ENCODE measurements around the gene IGBP1.
A peak's percentile ranks its signal among the peaks of the same experiment; 100 is the strongest.
"Not testable (repeated sequence)": the region's sequence is repeated elsewhere in the genome, so short reads cannot be mapped to it uniquely, and the experiment has no call there.

The IGBP1 gene

DNA sequence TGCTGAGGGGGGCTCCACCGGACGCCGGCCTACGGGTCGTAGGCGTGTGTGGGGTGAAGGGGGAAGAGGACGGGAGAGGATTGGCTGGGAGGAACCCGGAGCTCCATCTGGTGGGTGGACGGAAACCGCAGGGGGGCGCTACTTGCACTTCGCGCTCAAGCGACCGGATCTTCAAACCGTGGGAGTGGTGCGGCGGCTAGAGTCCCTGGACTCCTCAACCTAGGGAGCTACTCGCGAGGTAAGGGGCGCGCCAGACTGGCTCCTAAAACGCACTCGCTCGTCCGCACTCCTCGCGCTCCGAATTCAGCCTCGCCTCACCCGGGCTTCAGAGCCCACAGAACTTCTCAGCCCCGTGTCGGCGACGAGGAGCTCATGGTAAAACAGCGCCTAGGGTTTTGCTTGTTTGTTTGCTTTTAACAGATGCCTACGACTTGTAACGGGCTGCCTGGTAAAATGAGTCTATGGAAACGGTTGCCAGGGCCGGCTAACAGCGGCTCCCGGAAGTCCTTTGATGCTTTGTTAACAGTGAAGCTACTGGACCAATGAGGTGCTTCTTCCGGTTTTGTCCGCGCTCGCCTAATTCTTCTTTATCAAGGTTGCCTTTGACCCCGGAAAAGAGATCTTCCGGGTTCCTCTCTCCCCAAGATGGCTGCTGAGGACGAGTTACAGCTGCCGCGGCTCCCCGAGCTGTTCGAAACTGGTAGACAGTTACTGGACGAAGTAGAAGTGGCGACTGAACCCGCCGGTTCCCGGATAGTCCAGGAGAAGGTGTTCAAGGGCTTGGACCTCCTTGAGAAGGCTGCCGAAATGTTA is at the start of gene IGBP1:
Gene IGBP1 (plus strand): TSS at position 145 of the 813 bp plus-strand sequence. CDS start 501 bp downstream, at position 646.
- DNase-seq = peak; percentile 86 to 88

- no peak for DNase-seq
Measured at GRCh38 chrX:70084592-70085240, 48.5 kb upstream of the IGBP1 start.

- no peak for DNase-seq
Measured at GRCh38 chrX:70087857-70088630, 45.2 kb upstream of the IGBP1 start.

DNA sequence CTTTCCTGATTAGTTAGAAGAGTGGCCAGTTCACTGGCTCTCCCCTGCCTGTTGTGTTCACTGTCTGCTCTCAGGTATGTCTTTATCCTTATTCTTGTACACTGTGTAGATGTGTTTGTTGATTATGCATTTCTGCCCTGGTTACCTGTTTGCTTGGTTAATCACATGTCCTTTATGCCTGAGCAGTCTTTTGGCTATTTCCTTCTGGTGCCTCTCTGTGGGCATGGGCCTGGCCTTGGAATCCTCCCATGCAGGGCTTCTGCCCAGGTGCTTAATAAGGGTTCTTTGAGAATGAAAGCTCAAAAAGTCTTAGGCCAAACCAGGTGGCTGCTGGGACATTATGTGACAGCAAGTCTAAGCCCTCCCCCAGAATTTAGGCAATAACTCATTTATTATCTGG is 44.5 kb upstream of the IGBP1 start:
- no peak for DNase-seq

DNA sequence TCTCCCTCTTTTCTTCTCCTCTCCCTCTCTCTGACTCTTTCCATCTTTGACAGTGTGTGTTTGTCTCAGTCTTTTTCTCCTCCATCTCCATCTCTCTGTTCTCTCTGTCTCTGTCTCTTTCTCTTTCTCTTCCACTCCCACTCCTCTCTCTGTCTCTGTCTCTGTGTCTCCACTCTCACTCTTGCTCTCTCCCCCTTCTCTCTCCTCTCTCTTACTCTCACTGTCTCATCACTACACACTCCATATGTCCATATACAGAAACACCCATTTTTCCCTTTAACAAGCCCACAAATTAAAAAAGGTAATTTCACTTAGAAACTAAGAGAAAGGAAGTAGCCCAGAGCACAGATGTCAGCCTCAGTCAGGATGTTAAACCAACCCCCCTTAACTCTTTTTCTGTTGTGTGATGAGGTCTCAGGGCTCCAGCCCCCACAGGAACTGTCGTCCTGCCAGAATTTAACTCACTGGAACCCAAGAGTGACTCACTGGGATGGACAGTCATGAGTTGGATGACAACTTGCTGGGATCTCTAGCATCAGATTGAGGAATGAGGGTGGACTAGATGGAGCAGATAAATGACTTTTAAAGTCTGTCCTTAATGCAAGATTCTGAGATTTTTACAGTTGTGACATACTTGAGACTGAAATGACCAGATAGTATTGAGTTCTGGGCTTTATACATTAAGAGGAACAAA is 43.5 kb upstream of the IGBP1 start:
- DNase-seq = no peak

DNA sequence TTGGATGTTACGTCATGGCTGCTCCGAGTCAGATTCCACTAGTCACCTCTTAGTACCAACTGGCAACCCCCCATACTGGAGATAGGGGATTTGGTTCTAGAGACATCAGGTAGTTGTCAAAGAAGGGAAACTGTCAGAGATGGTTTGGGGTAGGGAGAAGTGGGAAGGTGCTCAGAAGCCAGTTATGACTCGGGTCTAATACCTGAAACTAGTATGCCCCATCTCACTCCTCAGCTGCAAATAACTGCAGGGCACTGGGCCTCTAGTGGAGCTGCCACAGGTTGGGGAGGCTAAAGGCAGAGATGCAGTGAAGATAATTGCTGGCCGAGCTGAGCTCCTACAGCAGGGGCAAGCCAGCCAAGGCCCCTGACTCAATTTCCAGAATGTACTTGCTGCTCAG is 41.0 kb upstream of the IGBP1 start:
- no peak for DNase-seq

DNA sequence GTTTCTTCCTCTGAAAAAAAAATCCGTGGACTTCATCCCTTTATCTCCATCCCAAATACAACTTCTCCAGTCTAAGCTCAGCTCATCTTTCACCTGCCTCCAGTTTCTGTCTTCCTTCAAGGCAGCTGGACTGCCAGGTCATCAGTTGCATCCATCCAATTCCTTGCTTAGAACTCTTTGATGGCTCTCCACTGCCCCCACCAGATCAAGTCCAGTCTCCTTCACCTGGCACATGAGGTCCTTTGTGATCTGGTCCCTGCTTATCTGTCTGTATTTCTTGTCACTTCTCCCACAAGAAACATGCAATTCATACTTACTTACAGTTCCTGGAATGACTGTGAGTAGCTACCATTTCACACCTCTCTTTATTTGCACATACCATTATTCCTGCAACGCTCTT is 37.2 kb upstream of the IGBP1 start:
- no peak for DNase-seq

DNA sequence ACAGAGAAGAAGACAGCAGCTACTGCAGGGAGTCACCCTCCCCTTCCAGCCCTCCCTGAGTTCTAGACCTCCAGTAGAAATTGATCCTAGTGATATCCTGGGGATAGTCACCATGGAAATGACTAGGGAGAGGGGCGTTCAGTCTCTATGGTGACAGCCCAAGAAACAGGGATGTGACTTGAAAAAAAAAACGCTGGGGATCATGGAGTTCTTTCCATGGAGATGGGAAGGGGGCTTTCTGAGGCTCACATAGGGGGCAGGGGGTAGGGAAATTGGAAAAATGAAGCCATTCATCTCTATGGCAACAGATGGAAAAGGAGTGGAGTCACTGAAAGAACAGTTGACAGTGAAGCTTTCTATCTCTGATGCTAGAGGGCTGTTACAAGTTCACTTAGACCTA is 28.0 kb upstream of the IGBP1 start:
- no peak for DNase-seq

GRCh38 chrX:70111436-70112026 is 21.7 kb upstream of the IGBP1 start:
- DNase-seq = not testable (repeated sequence)

GRCh38 chrX:70117738-70118137 is 15.5 kb upstream of the IGBP1 start:
- DNase-seq = no peak

- not testable (repeated sequence) for DNase-seq
Measured at GRCh38 chrX:70123014-70123413, 10.2 kb upstream of the IGBP1 start.

DNA sequence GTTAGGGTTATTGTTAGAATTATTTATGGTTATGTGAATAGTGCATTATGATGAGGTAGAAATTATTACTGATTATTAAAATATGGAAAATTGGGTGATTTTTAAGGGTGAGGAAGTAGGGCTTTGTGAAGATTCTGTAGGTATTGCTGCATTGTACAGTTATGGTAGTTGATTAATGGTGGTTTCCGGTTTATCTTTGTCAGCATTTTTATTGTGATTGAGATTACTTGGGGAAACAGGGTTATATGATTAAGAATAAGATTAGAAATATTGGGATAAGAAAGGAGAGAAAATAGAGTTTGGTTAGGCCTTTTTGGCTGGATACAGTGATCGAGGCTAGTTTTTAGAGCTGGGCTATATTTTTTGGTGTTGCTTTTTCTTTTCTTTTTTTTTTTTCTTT is 8.6 kb upstream of the IGBP1 start:
- DNase-seq = no peak

DNA sequence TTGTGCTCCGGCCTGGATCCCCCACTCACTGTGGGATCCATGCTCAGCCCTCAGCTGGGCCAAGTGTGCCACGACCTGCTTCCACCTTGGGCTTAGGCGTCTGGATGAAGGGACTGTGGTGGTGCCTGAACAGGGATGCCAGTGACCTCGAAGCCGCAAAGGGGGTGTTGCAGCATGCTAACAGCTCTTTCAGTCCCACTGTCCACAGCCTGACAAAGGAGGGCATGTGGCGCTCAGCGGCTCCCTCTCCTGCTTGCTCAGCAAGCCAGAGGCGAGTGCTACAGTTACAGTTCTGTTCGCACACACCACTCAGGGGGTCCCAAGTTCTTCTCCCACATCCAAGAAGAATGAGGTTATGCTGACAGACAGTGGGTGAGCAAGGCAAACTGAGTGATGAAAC is 5.2 kb upstream of the IGBP1 start:
- no peak for DNase-seq

GRCh38 chrX:70129816-70130215 is 3.4 kb upstream of the IGBP1 start:
- no peak for DNase-seq

GRCh38 chrX:70132224-70132623 is 1.0 kb upstream of the IGBP1 start:
- no peak for DNase-seq

DNA sequence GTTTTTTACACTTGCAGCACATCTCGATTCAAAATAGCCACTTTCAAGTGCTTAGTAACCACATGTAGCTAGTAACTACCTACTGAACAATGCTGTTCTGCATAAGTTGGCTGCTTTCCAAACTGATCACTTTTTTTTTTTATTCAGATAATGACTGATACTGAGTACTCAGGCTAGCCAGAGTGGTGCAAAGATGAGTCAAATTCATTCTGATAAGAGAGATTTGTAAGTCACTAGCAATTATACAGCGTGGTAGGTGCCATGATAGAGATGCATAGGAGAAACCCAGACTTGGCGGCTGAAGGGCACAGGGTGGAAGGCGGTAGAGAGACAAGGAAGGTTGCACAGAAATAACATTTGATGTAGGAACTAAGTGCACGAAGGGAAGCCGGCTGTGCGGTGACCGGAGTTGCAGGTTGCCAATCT is 357 bp upstream of the IGBP1 start:
- DNase-seq = no peak

DNA sequence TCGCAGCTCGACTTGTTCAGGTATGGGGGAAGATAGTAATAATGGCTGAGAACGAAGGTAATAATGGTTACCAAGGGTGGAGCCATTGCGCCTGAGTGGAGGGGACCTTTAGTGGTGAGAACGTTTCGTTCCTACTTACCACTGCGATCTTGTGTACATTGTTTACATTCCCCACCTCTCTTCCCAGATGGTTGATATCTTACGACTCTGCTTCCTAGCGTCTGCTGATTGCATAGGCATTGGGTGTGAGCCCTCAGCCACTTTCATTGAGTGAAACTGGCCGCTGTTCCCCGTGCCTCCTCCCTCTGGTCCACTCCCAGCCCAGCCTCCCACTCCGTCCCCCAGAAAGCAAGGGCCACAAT is 850 bp downstream of the IGBP1 start:
- DNase-seq = peak in 1 of 2 experiments; percentile 43

DNA sequence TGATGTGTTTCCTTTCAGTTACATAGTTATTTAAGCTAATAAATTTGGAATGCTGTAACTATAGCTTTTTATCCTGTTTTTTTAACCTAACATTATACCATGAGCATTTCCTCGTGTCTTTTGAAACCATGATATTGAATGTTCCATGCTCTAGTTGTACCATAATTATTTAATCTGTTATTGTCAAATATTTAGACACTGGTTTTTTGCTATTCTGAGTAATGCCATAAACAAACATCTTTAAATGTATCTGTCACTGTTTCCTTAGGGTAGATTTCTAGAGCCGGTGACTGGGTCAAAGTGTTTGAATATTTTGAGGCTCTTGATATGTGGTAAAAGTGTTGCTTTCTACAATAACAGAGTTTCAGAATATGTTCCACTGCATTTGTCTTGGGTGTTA is 5.4 kb downstream of the IGBP1 start:
- DNase-seq = no peak

GRCh38 chrX:70139736-70140135 is 6.5 kb downstream of the IGBP1 start:
- DNase-seq = no peak

DNA sequence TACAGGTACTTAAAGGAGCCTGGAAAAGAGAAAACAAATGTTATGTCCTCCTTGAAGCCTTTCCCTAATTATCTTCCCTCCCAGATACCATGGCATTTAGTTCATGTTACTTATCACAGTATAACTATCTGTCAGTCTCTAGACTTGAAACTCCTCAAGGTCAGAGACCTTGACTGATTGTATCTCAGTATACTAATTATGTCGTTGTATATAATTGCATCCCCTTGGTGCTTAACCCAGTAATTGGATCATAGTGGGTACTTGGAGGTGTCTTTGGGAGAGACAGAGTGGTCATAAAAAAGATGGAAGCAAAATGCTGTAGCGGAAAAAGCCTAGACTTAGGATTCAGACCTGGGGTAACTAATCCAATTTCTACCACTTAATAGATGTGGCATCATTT is 8.1 kb downstream of the IGBP1 start:
- no peak for DNase-seq

GRCh38 chrX:70166601-70167590 is 33.6 kb downstream of the IGBP1 start:
- DNase-seq = no peak

Measured in NCI-H2081 (cell line).